GM19324 (cell line): Measurements from ENCODE around the gene DISP3.

ENCODE experiments used
- ATAC-seq: cut with Tn5 transposase; IDR thresholded peaks from one replicate; pipeline ENCODE4 v1.9.1; 2021; ENCODE audit warnings: mild to moderate bottlenecking, moderate library complexity; ENCODE audit not compliant: unreplicated experiment, low FRiP score

Gene DISP3, protein sequence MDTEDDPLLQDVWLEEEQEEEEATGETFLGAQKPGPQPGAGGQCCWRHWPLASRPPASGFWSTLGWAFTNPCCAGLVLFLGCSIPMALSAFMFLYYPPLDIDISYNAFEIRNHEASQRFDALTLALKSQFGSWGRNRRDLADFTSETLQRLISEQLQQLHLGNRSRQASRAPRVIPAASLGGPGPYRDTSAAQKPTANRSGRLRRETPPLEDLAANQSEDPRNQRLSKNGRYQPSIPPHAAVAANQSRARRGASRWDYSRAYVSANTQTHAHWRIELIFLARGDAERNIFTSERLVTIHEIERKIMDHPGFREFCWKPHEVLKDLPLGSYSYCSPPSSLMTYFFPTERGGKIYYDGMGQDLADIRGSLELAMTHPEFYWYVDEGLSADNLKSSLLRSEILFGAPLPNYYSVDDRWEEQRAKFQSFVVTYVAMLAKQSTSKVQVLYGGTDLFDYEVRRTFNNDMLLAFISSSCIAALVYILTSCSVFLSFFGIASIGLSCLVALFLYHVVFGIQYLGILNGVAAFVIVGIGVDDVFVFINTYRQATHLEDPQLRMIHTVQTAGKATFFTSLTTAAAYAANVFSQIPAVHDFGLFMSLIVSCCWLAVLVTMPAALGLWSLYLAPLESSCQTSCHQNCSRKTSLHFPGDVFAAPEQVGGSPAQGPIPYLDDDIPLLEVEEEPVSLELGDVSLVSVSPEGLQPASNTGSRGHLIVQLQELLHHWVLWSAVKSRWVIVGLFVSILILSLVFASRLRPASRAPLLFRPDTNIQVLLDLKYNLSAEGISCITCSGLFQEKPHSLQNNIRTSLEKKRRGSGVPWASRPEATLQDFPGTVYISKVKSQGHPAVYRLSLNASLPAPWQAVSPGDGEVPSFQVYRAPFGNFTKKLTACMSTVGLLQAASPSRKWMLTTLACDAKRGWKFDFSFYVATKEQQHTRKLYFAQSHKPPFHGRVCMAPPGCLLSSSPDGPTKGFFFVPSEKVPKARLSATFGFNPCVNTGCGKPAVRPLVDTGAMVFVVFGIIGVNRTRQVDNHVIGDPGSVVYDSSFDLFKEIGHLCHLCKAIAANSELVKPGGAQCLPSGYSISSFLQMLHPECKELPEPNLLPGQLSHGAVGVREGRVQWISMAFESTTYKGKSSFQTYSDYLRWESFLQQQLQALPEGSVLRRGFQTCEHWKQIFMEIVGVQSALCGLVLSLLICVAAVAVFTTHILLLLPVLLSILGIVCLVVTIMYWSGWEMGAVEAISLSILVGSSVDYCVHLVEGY (N-terminal part only)

DNA sequence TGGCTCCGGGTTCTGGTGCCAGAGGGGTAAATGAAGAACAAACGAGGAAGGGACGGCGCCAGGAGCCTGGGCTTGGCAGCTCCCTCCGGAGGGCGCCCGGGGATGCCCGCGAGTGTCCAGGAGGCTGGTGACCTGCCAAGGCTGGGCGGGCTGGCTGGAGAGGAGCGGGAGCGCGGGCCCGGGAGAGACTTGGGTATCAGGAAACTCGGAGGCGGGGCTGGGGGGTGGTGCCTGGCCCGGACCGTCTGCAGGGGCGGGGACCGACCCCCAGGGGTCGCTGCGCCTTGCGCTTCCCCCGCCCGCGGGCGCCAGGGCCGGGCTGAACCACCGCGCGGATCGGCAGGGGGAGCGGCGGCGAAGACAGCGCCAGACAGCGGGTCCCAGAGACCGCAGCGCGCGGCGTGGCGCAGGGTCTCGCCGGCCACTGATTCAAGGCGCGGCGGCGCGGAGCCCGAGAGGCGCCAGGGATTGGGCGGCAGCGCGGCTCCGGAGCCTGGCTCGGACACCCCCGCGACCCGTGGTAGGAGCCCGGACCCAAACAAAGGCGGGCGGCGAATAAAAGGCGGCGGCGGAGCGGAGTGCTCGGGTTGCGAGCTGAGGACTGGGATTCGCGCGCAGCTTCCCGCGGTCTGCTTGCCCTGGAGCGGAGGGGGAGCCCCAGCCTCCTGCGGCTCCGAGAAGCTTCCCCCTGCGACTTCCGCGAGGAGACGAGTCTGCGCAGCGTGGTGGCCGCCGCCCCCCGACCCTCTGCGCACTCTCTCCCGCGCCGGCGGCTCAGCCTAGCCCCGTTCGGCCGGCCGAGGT is at the start of gene DISP3:
TSS of gene DISP3 (plus strand) at position 585 of the 804 bp plus-strand sequence. CDS start 21,838 bp downstream, outside the sequence.
- ATAC-seq = peak; percentile 77

DNA sequence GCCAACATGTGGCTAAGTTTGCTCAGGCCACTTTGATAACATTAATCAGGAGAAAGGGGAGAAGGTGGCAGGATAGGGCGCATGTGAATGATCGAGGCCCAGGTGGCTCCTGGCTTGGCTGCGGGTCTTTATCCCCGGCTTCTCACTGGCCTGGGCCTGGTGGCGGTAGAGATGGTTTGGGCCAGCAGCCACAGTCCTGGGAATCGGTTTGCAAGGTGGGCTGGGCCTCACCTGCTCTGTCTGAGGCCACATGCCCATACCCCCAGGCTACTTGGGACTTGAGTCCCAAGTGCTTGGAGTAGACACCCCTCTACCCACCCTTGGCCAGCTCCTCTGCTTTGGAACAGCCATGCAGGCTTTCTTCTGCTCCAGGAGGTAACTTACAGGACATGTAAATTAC is 49.7 kb upstream of the DISP3 start:
- ATAC-seq = no peak

DNA sequence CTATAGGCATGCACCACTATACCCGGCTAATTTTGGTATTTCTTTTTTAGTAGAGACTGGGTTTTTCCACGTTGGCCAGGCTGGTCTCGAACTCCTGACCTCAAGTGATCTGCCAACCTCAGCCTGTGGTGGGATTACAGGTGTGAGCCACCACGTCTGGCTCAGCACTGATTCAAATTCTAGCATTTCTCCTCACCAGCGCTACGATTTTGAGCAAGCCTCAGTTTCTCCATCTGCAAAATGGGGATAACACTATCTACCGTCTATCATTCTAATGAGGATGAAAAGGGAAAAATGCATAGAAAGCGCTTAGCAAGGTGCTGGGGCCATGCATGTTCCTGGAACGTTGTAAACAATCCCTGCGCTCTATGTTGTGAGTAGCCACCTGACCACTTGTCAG is 49.0 kb upstream of the DISP3 start:
- ATAC-seq = no peak

DNA sequence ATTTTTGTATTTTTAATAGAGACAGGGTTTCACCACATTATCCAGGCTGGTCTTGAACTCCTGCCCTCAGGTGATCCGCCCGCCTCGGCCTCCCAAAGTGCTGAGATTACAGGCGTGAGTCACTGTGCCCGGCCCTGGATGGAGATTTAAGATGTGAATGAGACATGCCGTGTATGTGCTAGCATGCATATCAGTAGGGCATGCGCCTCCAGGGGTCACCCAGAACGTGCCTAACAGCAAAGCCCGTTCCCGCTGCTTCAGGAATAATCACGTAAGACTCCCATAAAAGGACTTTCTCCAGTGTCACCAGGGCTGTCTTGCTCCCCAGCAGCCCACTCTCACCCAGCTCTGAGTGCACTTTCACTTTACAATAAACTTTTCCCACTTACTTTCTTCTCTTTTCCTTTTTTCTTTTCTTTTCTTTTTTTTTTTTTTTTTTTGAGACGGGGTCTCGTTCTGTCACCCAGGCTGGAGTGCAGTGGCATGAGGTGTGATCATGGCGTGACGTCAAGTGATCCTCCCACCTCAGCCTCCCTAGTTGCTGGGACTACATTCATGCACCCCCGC is 46.9 kb upstream of the DISP3 start:
- no peak for ATAC-seq

DNA sequence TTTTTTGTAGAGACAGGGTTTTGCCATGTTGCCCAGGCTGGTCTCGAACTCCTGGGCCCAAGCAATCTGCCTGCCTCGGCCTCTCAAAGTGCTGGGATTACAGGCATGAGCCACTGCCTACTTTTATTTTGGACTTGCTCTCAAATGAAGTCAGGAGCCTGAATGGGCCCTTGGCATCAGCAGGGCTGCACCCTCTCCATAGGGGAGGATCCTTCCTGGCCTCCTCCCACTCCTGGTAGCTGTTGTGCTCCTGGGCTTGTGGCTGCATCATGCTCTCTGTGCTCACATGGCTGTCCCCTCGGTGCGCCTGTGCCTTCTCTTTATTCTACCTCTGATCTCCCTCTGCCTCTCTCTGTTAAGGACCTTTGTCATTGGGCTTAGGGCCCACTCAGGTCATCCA is 46.4 kb upstream of the DISP3 start:
- no peak for ATAC-seq

DNA sequence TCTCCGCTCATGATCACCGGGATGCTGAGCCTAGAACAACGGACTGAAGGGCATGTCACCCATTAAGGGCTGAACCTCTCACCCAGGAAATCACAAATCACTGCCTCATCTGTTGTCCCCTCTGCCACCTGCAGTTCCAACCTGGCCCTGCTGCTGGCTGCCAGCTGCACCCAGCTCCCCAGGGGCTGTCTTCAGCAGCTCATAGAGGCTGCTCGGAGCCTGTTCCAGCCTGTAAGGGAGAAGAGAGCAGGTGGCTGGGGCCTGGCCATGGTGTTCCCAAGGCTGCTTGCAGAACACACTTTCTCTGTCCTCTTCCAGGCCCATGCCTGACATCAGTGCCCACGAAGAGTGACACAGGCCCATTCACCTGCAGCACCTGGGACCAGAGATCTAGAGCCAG is 44.5 kb upstream of the DISP3 start:
- ATAC-seq = no peak

DNA sequence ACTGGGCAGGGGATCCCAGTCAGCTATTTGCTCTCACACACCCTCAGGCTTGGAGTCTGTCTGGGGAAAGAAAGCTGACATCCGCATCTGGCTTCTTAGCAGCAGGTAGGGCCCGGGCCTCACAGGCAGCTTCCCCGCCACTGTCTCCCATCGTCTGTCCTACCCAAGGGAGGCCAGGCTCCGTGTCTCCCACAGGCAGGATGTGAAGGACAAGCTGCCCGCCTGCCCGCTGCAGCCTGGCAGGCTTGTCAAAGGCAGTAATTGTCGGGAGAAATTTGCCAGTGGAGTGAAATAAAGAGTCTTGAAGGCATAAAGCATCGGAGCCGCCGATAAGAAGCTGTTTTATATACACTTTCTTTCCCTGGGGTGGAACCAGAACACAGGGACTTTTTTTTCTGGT is 44.0 kb upstream of the DISP3 start:
- ATAC-seq = no peak

DNA sequence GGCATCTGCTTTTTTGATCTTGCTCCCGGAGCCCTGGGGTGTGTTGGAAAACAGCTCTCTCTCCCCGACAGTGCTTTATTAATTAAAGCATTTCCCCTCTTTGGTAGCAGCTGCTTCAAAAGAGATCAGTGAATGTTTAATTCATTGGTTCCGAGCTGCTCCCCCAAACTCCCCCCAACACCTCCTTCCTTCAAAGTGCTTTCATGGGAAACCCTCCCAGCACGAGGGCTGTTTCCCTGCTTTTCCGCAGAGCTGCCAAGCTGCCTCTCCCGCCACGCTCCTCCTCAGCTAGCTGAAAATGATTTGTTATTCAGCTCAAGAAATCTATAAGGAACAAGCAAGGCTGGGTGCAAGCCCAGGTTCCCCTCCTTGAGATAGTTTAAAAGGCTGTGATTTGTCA is 40.0 kb upstream of the DISP3 start:
- ATAC-seq = no peak

DNA sequence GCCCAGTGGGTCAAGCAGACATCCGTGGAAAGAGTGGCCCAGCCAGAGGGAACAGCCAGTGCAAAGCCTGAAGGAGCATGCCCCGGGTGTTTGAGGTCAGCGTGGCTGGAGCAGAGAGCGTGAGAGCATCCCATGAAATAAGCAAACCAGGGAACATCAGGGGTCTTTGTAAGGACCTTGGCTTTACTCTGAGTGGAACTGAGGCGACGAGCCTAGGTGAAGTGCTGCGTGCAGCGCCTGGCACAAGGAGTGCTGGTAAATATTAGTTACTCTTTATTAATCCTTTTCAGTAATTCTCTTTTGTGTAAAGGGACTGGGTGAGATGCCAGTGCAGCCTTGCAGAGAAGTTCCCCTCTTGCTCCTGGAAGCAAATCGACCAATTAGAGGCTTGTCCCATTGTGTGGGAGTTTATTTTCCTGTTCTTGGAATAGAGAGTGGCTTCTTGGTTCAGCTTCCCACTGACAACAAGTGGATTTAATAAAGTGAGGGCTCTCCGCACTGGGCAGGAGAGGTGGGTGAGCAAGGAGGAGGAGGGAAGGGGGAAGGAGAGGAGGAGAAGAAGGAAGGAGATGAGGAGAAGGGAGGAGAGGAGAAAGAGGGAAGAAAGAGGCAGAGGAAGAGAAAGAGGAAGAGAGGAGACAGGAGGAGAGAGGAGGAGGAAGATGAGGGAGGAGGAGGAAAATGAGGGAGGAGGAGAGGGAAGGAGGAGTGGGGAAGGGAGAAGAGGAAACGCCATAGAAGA is 37.6 kb upstream of the DISP3 start:
- ATAC-seq = no peak

DNA sequence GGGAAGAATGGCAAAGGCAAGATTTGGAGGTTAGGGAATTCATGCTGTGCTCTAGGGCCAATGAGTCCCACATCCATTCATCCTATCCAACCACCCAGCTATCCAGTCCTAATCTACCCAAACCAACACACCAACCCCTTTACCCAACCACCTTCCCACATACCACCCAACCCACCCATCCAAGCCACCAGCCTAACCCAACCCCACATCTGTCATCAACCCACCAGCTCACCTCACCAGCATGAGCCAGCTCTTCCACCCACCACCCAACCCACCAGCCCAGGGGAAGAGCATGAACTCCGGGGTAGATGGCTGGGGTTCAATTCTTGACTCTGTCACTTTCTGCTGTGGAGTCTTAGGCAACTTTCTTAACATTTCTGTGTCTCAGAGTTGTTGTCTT is 35.9 kb upstream of the DISP3 start:
- ATAC-seq = no peak

DNA sequence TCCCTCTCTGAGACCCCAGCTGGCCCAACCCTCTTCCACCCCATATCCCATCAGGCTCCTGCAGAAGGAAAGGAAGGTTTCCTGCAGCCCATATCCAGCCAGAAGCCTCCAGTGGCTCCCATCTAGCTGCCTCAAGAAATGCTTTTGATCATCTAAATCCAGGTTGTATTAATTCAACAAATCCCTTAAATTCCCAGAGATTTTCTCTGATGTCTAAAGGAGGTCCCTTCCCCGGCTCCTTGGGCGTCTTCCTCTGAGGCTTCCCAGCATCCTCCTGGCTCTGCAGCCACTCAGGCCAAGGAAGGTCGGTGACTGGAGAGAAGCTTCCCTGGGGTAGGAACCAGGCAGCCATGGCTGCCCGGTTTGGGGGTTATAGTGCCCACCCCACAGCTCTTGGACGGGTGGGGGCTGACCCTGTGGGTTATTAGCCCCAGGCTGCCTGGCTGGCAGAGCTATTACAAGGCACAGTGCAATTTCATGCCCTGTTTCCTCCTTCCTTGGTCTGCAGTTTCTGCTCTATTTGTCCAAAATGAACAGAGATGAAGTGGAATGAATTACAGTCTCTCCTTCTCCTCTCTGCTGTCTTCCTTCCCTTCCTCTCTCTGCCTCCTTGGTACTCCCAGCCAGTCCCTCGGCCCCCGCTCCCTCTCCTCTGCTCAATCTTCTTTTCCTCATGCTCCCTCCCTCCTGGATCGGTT is 34.8 kb upstream of the DISP3 start:
- no peak for ATAC-seq

DNA sequence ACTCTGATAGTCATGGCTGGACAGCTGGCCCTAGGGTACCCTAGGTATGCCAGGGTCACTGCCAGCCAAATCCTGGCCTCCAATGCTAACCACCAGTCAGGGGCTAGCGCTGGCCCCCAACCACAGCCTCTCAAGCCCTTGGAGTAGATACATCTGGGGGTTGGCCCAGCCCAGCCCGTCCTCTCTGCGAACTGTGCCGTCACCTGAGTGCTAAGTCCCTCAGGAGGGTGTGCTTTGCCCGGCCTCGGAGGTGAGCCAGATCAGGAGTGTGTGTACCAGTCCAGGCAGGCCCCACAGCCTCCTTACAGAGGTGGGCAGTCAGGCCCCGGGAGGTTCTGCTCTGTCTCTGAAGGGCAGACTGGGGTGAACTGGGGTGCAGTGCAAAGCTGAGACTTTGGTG is 34.0 kb upstream of the DISP3 start:
- ATAC-seq = no peak

DNA sequence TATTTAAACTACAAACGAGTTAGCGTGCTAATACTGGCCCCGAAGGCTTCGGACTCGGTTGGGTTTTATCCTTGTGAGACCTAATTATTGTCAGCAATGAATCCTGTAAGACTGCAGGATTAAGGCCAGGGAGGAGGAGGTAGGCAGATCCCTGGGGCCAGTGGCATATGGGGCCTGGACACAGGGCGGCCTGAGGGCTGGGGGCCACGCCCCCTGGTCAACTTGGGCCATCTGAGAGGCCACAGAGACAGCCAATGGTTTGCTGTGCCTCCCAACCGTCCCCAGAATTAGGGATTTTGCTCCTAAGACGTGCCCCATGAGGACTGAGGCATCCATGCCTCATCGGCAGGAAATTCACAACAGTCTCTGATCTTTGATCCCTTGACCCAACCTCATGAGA is 31.1 kb upstream of the DISP3 start:
- ATAC-seq = no peak

DNA sequence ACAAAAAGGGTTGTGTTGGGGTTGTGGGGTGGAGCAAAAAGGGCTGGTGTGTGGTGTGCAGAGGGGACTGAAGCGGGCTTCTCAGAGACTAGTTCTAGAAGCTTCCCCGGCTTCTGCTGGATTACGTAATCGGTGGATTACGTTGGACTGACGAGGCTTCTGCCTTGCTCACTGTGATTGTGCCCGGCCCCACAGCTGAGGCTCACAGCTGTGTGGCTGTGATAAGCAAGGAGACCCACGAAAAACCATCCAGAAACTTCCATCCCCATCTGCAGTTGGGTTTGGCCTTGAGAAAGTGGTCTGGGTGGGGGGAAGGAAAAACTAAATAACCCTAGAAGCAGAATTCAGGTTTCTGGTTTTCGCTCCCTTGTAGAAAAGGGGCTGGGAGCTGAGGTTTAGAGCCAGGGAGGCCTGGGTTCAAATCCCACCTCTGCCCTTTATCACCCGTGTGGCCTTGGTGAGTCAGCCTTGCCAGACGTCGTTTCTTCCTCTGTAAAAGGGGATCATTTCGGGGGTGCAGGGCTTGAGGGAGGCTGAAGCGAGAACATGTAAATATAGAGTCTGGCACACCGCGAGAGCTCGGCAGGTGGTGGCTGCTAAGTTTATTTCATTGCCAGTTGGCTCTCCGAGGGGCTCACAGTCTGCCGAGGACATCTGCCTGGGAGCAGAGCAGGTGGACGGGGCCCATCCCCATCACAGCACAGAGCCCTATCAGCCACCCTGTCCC is 30.4 kb upstream of the DISP3 start:
- ATAC-seq = no peak

DNA sequence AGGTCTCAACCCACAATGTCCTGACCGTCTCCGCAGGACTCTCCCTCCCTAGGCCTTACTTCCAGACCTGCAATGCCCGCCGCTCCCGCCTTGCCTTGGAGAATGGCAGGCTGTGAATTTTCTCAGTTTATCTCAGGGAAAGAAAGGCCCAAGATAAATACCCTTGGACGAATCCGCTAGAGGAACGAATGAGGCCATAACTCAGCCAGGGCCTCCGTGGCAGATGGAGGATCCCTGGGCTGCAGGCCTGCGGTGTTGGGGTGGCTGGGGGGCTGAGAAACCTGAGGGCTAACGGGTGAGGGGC is 29.9 kb upstream of the DISP3 start:
- no peak for ATAC-seq

DNA sequence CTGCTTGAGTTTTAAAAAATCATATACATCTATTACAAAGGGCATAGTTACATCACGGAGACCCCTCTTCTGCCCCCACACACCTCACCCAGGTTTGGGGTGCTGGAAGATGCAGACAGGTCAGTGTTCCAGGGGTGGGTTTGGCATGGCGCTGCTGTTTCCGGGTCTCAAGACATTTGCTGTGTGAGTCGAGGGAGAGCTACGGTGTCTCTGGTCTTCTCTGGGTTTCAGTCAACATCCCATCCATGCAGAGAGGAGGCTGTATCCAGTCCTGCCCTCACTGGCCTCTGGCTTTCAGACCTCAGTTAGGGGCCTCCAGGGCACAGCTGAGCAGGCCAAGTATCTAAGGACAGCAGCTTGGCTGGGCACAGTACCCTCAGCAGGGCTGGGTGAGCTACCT is 28.6 kb upstream of the DISP3 start:
- no peak for ATAC-seq

DNA sequence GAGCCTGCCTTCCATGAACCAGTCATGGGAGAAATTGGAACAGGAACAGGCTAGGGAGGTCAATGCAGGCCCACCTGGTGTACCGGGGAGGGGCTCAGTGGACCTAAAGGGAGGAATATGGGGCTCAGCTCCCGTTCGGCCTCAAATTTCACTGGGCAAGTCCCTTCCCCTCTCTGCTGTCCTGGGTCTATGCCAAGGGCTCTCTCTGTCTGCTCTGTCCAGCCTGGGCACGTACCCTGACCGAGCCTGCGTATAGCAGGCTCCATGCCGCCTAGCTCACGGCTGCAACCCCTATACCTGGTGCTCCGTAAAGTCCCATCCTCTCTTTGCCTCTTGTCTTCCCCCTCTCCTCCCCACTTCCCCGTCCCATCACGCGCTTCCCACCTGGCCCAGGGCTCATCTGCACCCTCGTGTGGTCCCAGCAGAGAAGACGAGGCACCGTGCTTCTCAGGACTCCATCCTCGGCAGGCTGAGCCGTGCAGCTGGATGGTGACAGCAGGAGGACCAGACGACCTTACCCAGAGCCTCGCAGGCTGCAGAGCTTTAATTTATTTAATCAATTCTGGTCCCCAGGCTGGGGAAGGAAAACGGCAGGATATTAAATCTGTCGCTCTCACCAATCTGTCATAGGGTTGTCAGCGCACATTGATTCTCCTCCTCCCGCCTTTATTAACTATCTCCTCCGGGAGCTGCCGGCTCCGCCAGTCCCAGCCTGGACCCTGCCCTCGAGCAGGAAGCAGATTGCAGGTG is 25.0 kb upstream of the DISP3 start:
- ATAC-seq = no peak
